ENCODE results near the gene ANGPTL7.

DNA sequence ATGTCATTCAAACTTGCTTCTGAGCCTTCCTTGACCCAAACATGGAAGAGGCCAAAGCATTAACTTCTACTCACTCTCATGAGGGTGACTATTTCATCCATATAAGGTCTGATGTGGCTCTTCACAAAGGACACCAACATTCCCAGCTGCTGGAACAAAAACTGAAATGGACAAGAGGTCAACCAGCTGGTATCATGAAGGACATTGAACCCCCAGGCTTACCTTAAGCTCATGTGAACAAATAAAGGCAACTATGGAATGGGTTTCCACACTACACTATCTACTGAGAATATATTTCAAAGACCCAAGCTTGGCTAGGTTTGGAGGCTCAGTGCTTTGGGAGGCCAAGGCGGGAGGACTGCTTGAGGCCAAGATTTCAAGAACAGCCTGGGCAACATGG, 26.9 kb downstream of the ANGPTL7 start:
- TF ChIP-seq POLR2AphosphoS5 (IDR thresholded peaks at IDR 0.05; ENCODE audit: insufficient read depth in 1 of 2, low read depth in 1 of 2) (no peak), POLR2A (IDR thresholded peaks at IDR 0.05) (no peak)

All from vagina (tissue), 2 donors.